GM23338 (cell line): ENCODE results near the gene NOC2L. TPM values are rescaled to one million over a fixed set of nuclear protein-coding genes. Genes with fewer than 3 reads are reported as not detected.

Experiments
- ATAC-seq: fragments of 200-7000 bp; cut with Tn5 transposase; 3 replicates; pipeline ENCODE4 v1.9.1; 2020
- DNase-seq: peaks from one replicate; pipeline ENCODE4 v3.0.0-alpha.2; 2015; ENCODE audit warnings: low spot score
- H2AFZ ChIP-seq: fragments of 200-600 bp; sonication (generic); 2 replicates; pipeline ENCODE4 v1.8.0; 2016; ENCODE audit warnings: antibody characterized with exemption, mild to moderate bottlenecking, moderate library complexity
- H3F3A ChIP-seq: fragments of 200-600 bp; sonication (generic); replicated peaks from 2 replicates; pipeline ENCODE4 v1.8.0; 2017; ENCODE audit warnings: antibody characterized with exemption, mixed run types, low read depth
- H3K27ac ChIP-seq: fragments of 200-600 bp; sonication (generic); 2 replicates; pipeline ENCODE4 v1.6.1; 2016; ENCODE audit warnings: low read depth
- H3K27me3 ChIP-seq: fragments of 200-600 bp; sonication (generic); 2 replicates; pipeline ENCODE4 v1.8.0; 2016; ENCODE audit warnings: mild to moderate bottlenecking, mixed run types, moderate library complexity; ENCODE audit not compliant: insufficient read depth
- H3K36me3 ChIP-seq: fragments of 200-600 bp; sonication (generic); 2 replicates; pipeline ENCODE4 v1.8.0; 2016; ENCODE audit warnings: mild to moderate bottlenecking; ENCODE audit not compliant: insufficient read depth
- H3K4me1 ChIP-seq: fragments of 200-600 bp; sonication (generic); 2 replicates; pipeline ENCODE4 v1.8.0; 2016; ENCODE audit warnings: mild to moderate bottlenecking, moderate library complexity; ENCODE audit not compliant: insufficient read depth
- H3K4me2 ChIP-seq: fragments of 200-600 bp; sonication (generic); 2 replicates; pipeline ENCODE4 v1.7.1; 2017; ENCODE audit warnings: mixed run types
- H3K4me3 ChIP-seq: fragments of 200-600 bp; sonication (generic); 2 replicates; pipeline ENCODE4 v1.6.1; 2016; ENCODE audit warnings: mixed run types
- H3K79me2 ChIP-seq: fragments of 200-600 bp; sonication (generic); replicated peaks from 2 replicates; pipeline ENCODE4 v1.8.0; 2017; ENCODE audit warnings: mild to moderate bottlenecking; ENCODE audit not compliant: insufficient read depth
- H3K9me2 ChIP-seq: fragments of 200-600 bp; sonication (generic); 2 replicates; pipeline ENCODE4 v1.8.0; 2017; ENCODE audit not compliant: insufficient read depth
- H4K20me1 ChIP-seq: fragments of 200-600 bp; sonication (generic); replicated peaks from 2 replicates; pipeline ENCODE4 v1.8.0; 2017; ENCODE audit warnings: mild to moderate bottlenecking; ENCODE audit not compliant: insufficient read depth
- H3K27ac Mint-ChIP-seq: 2 replicates; pipeline ENCODE4 v1.8.0; 2020; ENCODE audit warnings: inconsistent platforms, mild to moderate bottlenecking, moderate library complexity, mixed read lengths
- H3K27me3 Mint-ChIP-seq: 3 replicates; pipeline ENCODE4 v1.8.0; 2022; ENCODE audit warnings: low read depth, mild to moderate bottlenecking, moderate library complexity, mixed read lengths, inconsistent platforms; ENCODE audit not compliant: insufficient read depth, poor library complexity
- H3K36me3 Mint-ChIP-seq: 3 replicates; pipeline ENCODE4 v1.8.0; 2021; ENCODE audit warnings: low read depth, mild to moderate bottlenecking, inconsistent platforms, moderate library complexity, mixed read lengths
- H3K4me1 Mint-ChIP-seq: 3 replicates; pipeline ENCODE4 v1.8.0; 2020; ENCODE audit warnings: mild to moderate bottlenecking, inconsistent platforms, mixed read lengths
- H3K4me3 Mint-ChIP-seq: 3 replicates; pipeline ENCODE4 v1.8.0; 2021; ENCODE audit warnings: moderate library complexity, mild to moderate bottlenecking, inconsistent platforms, mixed read lengths
- H3K9me3 Mint-ChIP-seq: 3 replicates; pipeline ENCODE4 v1.8.0; 2020; ENCODE audit warnings: moderate library complexity, mild to moderate bottlenecking, inconsistent platforms, mixed read lengths
- REST ChIP-seq: IDR thresholded peaks from one replicate; pipeline ENCODE4 v1.6.1; 2018; ENCODE audit warnings: antibody characterized with exemption; ENCODE audit not compliant: unreplicated experiment
- ZNF114 ChIP-seq: fragments of 250-450 bp; sonication (Bioruptor Pico); IDR thresholded peaks from 2 replicates; pipeline ENCODE4 v1.5.0; 2020; ENCODE audit warnings: mild to moderate bottlenecking, moderate library complexity
- ZNF331 ChIP-seq: fragments of 250-450 bp; sonication (Bioruptor Pico); IDR thresholded peaks from 2 replicates; pipeline ENCODE4 v1.5.0; 2020; ENCODE audit warnings: low read depth, mild to moderate bottlenecking, moderate library complexity
- polyA plus RNA-seq: library from polyadenylated mRNA; unstranded; fragments of >200 nt; fragmentation: Nextera tagmentation; extraction: Ambion mirVana; gene quantifications from 2 replicates; pipeline ENCODE4 v1.2.1, GENCODE V29; 2016
- total RNA-seq: library from RNA; depleted of rRNA; stranded (reverse); fragments of >200 nt; shearing (Covaris generic); gene quantifications from 2 replicates; pipeline ENCODE4 v1.2.3, GENCODE V29; 2014
- TF ChIP-seq, protein P1 (sequence below): fragments of 250-450 bp; sonication (Bioruptor Pico); IDR thresholded peaks from 2 replicates; pipeline ENCODE4 v1.5.0; 2020; ENCODE audit warnings: mild to moderate bottlenecking, moderate library complexity

The NOC2L gene
- total and polyA plus RNA-seq, 2 experiments from 2014 or later: 79.3 to 125 TPM

DNA sequence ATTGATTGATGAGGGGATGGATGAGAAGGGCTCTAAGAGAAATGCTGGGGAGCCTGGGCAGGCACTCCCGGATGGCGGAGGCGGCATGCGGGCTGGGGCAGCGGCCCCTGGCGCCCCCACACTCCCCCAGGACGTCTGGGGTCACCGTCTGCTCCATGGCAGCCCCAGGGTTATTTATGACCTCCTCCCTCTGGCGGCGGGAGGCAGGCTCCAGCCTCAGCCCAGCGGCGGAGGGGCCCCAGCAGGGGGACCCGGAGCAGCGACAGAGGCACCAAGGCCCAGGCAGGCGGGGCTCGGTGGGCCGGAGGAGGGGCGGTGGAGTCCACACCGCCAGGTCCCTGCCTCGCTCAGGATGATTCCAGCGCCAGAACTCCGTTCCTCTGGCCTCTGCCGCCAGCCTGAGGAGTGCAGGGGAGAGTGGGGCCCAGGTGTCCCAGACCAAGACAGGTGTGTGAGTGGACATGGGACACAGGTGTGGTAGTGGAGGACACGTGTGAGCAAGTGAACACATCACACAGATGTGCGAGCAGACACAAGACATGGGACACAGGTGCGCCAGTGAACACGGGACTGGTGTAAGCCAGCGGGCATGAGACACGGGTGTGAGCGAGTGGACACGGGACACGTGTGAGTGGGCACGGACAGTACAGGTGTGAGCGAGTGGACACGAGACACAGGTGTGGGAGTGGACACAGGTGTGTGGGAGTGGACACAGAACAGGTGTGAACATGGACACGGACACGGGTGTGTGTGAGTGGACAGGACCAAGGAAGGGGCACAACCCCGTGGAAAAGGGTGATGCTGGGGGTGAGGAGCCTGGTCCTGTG lies 37.8 kb downstream of the NOC2L start (continued):
- TF ChIP-seq, protein P1, sequence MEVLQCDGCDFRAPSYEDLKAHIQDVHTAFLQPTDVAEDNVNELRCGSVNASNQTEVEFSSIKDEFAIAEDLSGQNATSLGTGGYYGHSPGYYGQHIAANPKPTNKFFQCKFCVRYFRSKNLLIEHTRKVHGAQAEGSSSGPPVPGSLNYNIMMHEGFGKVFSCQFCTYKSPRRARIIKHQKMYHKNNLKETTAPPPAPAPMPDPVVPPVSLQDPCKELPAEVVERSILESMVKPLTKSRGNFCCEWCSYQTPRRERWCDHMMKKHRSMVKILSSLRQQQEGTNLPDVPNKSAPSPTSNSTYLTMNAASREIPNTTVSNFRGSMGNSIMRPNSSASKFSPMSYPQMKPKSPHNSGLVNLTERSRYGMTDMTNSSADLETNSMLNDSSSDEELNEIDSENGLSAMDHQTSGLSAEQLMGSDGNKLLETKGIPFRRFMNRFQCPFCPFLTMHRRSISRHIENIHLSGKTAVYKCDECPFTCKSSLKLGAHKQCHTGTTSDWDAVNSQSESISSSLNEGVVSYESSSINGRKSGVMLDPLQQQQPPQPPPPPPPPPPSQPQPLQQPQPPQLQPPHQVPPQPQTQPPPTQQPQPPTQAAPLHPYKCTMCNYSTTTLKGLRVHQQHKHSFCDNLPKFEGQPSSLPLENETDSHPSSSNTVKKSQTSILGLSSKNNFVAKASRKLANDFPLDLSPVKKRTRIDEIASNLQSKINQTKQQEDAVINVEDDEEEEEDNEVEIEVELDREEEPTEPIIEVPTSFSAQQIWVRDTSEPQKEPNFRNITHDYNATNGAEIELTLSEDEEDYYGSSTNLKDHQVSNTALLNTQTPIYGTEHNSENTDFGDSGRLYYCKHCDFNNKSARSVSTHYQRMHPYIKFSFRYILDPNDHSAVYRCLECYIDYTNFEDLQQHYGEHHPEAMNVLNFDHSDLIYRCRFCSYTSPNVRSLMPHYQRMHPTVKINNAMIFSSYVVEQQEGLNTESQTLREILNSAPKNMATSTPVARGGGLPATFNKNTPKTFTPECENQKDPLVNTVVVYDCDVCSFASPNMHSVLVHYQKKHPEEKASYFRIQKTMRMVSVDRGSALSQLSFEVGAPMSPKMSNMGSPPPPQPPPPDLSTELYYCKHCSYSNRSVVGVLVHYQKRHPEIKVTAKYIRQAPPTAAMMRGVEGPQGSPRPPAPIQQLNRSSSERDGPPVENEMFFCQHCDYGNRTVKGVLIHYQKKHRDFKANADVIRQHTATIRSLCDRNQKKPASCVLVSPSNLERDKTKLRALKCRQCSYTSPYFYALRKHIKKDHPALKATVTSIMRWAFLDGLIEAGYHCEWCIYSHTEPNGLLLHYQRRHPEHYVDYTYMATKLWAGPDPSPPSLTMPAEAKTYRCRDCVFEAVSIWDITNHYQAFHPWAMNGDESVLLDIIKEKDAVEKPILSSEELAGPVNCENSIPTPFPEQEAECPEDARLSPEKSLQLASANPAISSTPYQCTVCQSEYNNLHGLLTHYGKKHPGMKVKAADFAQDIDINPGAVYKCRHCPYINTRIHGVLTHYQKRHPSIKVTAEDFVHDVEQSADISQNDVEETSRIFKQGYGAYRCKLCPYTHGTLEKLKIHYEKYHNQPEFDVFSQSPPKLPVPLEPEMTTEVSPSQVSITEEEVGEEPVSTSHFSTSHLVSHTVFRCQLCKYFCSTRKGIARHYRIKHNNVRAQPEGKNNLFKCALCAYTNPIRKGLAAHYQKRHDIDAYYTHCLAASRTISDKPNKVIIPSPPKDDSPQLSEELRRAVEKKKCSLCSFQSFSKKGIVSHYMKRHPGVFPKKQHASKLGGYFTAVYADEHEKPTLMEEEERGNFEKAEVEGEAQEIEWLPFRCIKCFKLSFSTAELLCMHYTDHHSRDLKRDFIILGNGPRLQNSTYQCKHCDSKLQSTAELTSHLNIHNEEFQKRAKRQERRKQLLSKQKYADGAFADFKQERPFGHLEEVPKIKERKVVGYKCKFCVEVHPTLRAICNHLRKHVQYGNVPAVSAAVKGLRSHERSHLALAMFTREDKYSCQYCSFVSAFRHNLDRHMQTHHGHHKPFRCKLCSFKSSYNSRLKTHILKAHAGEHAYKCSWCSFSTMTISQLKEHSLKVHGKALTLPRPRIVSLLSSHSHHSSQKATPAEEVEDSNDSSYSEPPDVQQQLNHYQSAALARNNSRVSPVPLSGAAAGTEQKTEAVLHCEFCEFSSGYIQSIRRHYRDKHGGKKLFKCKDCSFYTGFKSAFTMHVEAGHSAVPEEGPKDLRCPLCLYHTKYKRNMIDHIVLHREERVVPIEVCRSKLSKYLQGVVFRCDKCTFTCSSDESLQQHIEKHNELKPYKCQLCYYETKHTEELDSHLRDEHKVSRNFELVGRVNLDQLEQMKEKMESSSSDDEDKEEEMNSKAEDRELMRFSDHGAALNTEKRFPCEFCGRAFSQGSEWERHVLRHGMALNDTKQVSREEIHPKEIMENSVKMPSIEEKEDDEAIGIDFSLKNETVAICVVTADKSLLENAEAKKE (CRISPR knock-in tag): no peak

DNA sequence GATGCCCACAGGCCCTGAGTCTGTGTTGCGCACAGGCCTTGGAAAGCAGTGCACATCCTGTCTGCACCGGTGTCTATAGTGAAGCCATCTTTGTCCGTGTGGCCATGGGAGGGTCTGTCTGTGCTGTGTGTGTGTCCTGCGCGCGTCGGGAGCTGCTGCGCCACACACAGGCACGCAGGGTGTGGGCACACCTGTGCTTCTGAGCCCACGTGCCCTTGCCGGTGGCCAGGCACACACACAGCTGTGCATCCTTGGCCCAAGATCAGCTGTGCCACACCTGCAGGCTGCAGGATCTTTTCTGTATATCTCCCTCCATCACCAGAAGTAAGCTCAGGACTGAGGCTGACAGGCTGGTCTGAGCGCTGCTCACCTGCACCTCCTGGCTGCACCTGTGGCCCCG lies 38.5 kb downstream of the NOC2L start:
- Histone ChIP-seq H3K27ac (no peak overlapping the region), H3K79me2 (no peaks in the 10 kb centered on the region), H3F3A (no peaks in the 10 kb centered on the region), H4K20me1 (no peaks in the 10 kb centered on the region; the same call in 1 of the 2 replicates), H3K36me3 (no peaks in the 10 kb centered on the region), H3K27me3 (peaks cover 91% of the 10 kb centered on the region), H3K4me1 (peaks cover 6% of the 10 kb centered on the region; the same call in 1 of the 2 replicates), H3K4me3 (peak overlapping the region; percentile 47), H2AFZ (no peak overlapping the region), H3K4me2 (peak overlapping the region; percentile 73), H3K9me2 (no peaks in the 10 kb centered on the region)
- no peak for DNase-seq
- Mint-ChIP-seq H3K27me3 (peaks cover 67% of the 10 kb centered on the region), H3K4me1 (peaks cover 17% of the 10 kb centered on the region), H3K27ac (no peak overlapping the region), H3K36me3 (no peaks in the 10 kb centered on the region), H3K9me3 (no peaks in the 10 kb centered on the region), H3K4me3 (no peak overlapping the region)
- ATAC-seq: no peak
- TF ChIP-seq ZNF331 (CRISPR knock-in tag) (no peak), REST (no peak), ZNF114 (CRISPR knock-in tag) (no peak)
- TF ChIP-seq, protein P1 (CRISPR knock-in tag): no peak
